HG02981 (cell line): Measurements from ENCODE around the gene RHBDF1.

Source experiments
- ATAC-seq: cut with Tn5 transposase; IDR thresholded peaks from one replicate; pipeline ENCODE4 v1.9.1; 2021; ENCODE audit warnings: mild to moderate bottlenecking, moderate library complexity; ENCODE audit not compliant: unreplicated experiment

Gene RHBDF1

GRCh38 chr16:92431-93339 is 20.3 kb upstream of the RHBDF1 start:
- no peak for ATAC-seq

GRCh38 chr16:91484-91883 is 19.1 kb upstream of the RHBDF1 start:
- ATAC-seq, result no peak

- no peak for ATAC-seq
Observed at GRCh38 chr16:89391-90302, 17.2 kb upstream of the RHBDF1 start.

- ATAC-seq, result no peak
Observed at GRCh38 chr16:88613-89012, 16.2 kb upstream of the RHBDF1 start.

- no peak for ATAC-seq
Observed at GRCh38 chr16:86483-86952, 14.1 kb upstream of the RHBDF1 start.

GRCh38 chr16:85865-86264 is 13.4 kb upstream of the RHBDF1 start:
- ATAC-seq, result no peak

- ATAC-seq, result no peak
Observed at GRCh38 chr16:85407-85782, 13.0 kb upstream of the RHBDF1 start.

- peak; percentile 58 for ATAC-seq
Observed at GRCh38 chr16:84718-85406, 12.4 kb upstream of the RHBDF1 start.

GRCh38 chr16:83781-84615 is 11.6 kb upstream of the RHBDF1 start:
- no peak for ATAC-seq

- no peak for ATAC-seq
Observed at GRCh38 chr16:83060-83603, 10.7 kb upstream of the RHBDF1 start.

- no peak for ATAC-seq
Observed at GRCh38 chr16:79151-80054, 7.0 kb upstream of the RHBDF1 start.

- ATAC-seq, result peak; percentile 11
Observed at GRCh38 chr16:78444-79150, 6.2 kb upstream of the RHBDF1 start.

- ATAC-seq, result peak; percentile 68
Observed at GRCh38 chr16:77807-78443, 5.5 kb upstream of the RHBDF1 start, which contains the start of gene MPG. Gene MPG, plus strand, starts transcription at chr16:78225. Its CDS starts 85 bp downstream, at chr16:78310.

GRCh38 chr16:77273-77806 is 4.9 kb upstream of the RHBDF1 start:
- ATAC-seq, result no peak

- ATAC-seq, result no peak
Observed at GRCh38 chr16:76535-77272, 4.3 kb upstream of the RHBDF1 start.

GRCh38 chr16:75580-76501 is 3.4 kb upstream of the RHBDF1 start:
- ATAC-seq, result no peak
